Thyroid gland (tissue), 4 donors: ENCODE results near the gene FANCG.

Experiments
- POLR2A ChIP-seq, 2 donors: fragments of 450-650 bp; IDR thresholded peaks; one replicate each; pipeline ENCODE4 v1.6.1; 2017; ENCODE audit warnings: antibody characterized with exemption in 2 of 2, mild to moderate bottlenecking in 2 of 2, moderate library complexity in 1 of 2
- TF ChIP-seq, protein P1 (sequence below), 6 experiments: fragments of 200-600 bp in 3 of 6; fragments of 450-650 bp in 3 of 6; sonication (generic) in 3 of 6; IDR thresholded peaks; one replicate each; pipeline ENCODE4 v1.5.1; 2016 to 2019; ENCODE audit warnings: antibody characterized with exemption in 6 of 6, mild to moderate bottlenecking in 2 of 6, inconsistent platforms in 1 of 6, moderate library complexity in 1 of 6

DNA sequence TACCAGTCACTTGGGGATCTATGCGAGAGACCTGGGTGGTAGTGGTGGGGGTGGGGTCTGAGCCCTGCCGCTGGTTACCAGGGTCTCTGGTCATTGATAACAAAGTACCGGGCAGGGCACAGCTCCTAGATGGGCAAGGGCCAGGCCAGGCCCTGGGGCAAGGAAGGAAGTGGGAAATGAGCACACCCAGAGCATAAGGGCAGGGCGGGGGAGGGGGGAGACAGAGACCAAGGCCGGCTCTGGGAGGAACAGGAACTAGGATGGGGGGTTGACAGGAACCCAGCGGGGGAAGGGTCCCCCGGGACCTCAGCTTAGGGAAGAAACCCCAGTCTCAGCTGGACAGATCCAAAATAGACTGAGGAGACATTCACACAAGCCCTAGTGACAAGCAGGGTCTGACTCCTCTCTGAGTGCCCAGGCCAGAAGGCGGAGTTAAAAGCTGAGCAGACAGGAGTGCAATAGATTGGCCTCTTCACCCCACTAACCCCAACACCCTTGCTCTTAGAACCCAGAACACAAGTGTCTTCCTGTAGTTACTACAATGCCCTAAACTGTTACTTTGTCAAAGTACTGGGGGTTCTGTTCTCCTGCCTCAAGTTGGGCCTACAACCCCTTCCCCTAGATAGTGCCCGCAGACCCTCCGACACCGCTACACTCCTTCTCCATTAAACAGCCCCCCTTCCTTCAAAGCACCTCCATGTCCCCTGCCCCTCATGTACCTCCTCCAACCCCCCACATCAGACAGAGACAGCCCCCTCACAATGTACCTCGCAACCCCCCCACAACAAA lies 35.3 kb upstream of the FANCG start:
- TF ChIP-seq, protein P1, sequence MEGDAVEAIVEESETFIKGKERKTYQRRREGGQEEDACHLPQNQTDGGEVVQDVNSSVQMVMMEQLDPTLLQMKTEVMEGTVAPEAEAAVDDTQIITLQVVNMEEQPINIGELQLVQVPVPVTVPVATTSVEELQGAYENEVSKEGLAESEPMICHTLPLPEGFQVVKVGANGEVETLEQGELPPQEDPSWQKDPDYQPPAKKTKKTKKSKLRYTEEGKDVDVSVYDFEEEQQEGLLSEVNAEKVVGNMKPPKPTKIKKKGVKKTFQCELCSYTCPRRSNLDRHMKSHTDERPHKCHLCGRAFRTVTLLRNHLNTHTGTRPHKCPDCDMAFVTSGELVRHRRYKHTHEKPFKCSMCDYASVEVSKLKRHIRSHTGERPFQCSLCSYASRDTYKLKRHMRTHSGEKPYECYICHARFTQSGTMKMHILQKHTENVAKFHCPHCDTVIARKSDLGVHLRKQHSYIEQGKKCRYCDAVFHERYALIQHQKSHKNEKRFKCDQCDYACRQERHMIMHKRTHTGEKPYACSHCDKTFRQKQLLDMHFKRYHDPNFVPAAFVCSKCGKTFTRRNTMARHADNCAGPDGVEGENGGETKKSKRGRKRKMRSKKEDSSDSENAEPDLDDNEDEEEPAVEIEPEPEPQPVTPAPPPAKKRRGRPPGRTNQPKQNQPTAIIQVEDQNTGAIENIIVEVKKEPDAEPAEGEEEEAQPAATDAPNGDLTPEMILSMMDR (IDR thresholded peaks at IDR 0.05) = no peak
- TF ChIP-seq POLR2A (IDR thresholded peaks at IDR 0.05) = no peak
